ENCODE measurements around the gene DEPDC5. TPM values are rescaled to one million over a fixed set of nuclear protein-coding genes. Genes with fewer than 3 reads are reported as not detected.

Gene DEPDC5
- total and polyA plus RNA-seq, 10 of the 15 experiments (the other 5 are each of a cell fraction or from before 2014, with no cell fraction given): 3.0 to 38.9 (median 22.8) TPM

DNA sequence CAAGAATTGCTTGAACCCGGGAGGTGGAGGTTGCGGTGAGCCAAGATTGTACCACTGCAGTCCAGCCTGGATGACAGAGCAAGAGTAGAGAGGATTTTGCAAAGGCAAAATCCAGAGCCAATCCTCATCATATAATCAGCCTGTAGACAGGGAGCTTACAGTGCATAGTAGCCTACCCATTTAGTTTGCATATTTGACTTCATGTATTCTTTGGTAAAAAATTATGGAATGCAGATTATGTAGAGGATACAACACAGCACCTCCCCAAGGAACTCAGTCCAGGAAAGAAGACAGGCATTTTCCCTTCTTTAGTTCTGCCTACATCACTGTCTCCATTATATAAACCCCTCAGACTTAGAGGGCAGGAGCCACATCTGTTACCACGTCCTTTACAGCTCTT, 150.8 kb downstream of the DEPDC5 start:
- SMC1A ChIA-PET (ENCODE audit: uncharacterized antibody, unreplicated experiment): no interaction called here
- intact Hi-C loops (cut with micrococcal nuclease; ENCODE audit: unreplicated experiment): no loop called here

More for the DNA sequence above, 150.8 kb downstream of the DEPDC5 start:
- ChIA-PET CTCF (no interaction called here), POLR2A (no interaction called here), RAD21 (ENCODE audit: unreplicated experiment) (no interaction called here)
- Histone ChIP-seq H3K4me1 (ENCODE audit: control insufficient read depth, insufficient read depth, low read length) (no peaks in the 10 kb centered on the region), H3K4me3 (no peak overlapping the region), H2AFZ (ENCODE audit: control insufficient read depth, low read depth, low read length) (no peak overlapping the region), H3K79me2 (ENCODE audit: control insufficient read depth, insufficient read depth, low read length) (no peaks in the 10 kb centered on the region), H3K36me3 (ENCODE audit: control insufficient read depth in 2 of 2, insufficient read depth in 2 of 2, low read length in 1 of 2) (peaks cover 3 to 12% of the 10 kb centered on the region in 2 experiments; a peak in 3 of 4 replicates), H3K9ac (ENCODE audit: control insufficient read depth, insufficient read depth, low read length) (no peak overlapping the region), H3K9me3 (replicated peaks; ENCODE audit: control insufficient read depth, insufficient read depth, low read length) (no peaks in the 10 kb centered on the region), H3K27me3 (replicated peaks in 1 of 2; ENCODE audit: control insufficient read depth in 2 of 2, insufficient read depth in 2 of 2, low read length in 1 of 2) (no peaks in the 10 kb centered on the region), H3K4me2 (ENCODE audit: control insufficient read depth, insufficient read depth) (no peak overlapping the region), H4K20me1 (ENCODE audit: control insufficient read depth, insufficient read depth) (no peaks in the 10 kb centered on the region), H3K27ac (ENCODE audit: control insufficient read depth, insufficient read depth) (no peak overlapping the region)
- no TSS peak for BruUV-seq (replicated peaks)
- in situ Hi-C loops (cut with MboI): no loop called here
- no peak for DNase-seq (ENCODE audit: low read depth, low spot score)
- TF ChIP-seq, protein P1, sequence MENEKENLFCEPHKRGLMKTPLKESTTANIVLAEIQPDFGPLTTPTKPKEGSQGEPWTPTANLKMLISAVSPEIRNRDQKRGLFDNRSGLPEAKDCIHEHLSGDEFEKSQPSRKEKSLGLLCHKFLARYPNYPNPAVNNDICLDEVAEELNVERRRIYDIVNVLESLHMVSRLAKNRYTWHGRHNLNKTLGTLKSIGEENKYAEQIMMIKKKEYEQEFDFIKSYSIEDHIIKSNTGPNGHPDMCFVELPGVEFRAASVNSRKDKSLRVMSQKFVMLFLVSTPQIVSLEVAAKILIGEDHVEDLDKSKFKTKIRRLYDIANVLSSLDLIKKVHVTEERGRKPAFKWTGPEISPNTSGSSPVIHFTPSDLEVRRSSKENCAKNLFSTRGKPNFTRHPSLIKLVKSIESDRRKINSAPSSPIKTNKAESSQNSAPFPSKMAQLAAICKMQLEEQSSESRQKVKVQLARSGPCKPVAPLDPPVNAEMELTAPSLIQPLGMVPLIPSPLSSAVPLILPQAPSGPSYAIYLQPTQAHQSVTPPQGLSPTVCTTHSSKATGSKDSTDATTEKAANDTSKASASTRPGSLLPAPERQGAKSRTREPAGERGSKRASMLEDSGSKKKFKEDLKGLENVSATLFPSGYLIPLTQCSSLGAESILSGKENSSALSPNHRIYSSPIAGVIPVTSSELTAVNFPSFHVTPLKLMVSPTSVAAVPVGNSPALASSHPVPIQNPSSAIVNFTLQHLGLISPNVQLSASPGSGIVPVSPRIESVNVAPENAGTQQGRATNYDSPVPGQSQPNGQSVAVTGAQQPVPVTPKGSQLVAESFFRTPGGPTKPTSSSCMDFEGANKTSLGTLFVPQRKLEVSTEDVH (IDR thresholded peaks at IDR 0.05; ENCODE audit: low read depth, partially characterized antibody): no peak
- no peak for TF ChIP-seq POLR2AphosphoS5 (IDR thresholded peaks at IDR 0.05; ENCODE audit: low read length)
- TF ChIP-seq BMI1 (IDR thresholded peaks at IDR 0.05; ENCODE audit: borderline replicate concordance): no peak
- no peak for TF ChIP-seq HCFC1 (IDR thresholded peaks at IDR 0.05; ENCODE audit: low read length)
- TF ChIP-seq SIX5 (IDR thresholded peaks at IDR 0.05; ENCODE audit: low read depth, low read length, severe bottlenecking): no peak
- TF ChIP-seq, protein P2, sequence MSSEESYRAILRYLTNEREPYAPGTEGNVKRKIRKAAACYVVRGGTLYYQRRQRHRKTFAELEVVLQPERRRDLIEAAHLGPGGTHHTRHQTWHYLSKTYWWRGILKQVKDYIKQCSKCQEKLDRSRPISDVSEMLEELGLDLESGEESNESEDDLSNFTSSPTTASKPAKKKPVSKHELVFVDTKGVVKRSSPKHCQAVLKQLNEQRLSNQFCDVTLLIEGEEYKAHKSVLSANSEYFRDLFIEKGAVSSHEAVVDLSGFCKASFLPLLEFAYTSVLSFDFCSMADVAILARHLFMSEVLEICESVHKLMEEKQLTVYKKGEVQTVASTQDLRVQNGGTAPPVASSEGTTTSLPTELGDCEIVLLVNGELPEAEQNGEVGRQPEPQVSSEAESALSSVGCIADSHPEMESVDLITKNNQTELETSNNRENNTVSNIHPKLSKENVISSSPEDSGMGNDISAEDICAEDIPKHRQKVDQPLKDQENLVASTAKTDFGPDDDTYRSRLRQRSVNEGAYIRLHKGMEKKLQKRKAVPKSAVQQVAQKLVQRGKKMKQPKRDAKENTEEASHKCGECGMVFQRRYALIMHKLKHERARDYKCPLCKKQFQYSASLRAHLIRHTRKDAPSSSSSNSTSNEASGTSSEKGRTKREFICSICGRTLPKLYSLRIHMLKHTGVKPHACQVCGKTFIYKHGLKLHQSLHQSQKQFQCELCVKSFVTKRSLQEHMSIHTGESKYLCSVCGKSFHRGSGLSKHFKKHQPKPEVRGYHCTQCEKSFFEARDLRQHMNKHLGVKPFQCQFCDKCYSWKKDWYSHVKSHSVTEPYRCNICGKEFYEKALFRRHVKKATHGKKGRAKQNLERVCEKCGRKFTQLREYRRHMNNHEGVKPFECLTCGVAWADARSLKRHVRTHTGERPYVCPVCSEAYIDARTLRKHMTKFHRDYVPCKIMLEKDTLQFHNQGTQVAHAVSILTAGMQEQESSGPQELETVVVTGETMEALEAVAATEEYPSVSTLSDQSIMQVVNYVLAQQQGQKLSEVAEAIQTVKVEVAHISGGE (CRISPR knock-in tag; IDR thresholded peaks at IDR 0.05): no peak
- TF ChIP-seq YBX1 (IDR thresholded peaks at IDR 0.05): no peak
- TF ChIP-seq ZNF207 (IDR thresholded peaks at IDR 0.05; ENCODE audit: borderline replicate concordance): no peak
- no peak for TF ChIP-seq ZNF622 (IDR thresholded peaks at IDR 0.05)
- ATAC-seq: no peak
- FAIRE-seq: no peak
- 100% methylated on average over 3 of the region's 3 CpGs for WGBS (ENCODE audit: insufficient coverage, insufficient replicate concordance, low lambda C conversion rate, missing lambda C conversion rate)
